ENCODE data around the gene TRMT44.

Gene TRMT44

DNA sequence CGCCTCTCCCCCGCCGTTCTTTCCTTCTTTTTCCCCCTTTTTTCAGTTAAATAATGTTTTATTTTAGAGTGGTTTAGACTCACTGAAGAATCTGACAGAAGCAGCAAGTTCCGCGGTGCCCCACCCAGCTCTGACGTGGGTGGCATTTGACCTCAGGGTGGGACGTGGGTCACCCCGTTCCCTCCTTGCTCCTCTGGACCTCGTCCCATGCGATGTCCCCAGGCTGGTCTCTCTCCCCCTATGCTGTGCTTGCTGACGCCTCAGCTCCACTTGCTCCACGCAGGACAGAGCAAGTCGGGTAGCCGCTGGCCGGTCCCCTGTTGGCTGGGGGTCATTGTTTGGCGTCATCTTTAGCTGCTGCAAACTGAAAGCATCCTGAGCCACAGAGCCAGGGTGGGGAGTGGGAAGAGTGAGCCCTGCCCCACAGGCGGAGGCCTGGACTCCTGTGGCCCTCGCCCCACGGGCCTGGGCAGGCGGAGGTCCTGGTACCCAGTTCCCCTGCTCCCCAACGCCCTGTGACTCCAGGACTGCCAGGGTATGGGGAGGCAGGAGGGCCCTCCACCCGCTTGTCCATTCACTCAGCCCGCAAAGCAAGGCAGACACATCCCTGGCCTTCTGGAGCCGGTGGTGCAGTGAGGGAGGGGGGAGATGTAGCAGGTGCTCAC is 30.8 kb downstream of the TRMT44 start:
- no peaks in the 10 kb centered on the region for H3K4me1 Mint-ChIP-seq (ENCODE audit: low read depth in 2 of 2)
- no peak overlapping the region for H3K27ac Mint-ChIP-seq
- no peak overlapping the region for H3K4me3 Mint-ChIP-seq
- H3K36me3 Mint-ChIP-seq (ENCODE audit: insufficient read depth): peaks cover 16% of the 10 kb centered on the region
- H3K9me3 Mint-ChIP-seq: no peaks in the 10 kb centered on the region
- ATAC-seq (replicated peaks) (no peak), DNase-seq (no peak)
- no peaks in the 10 kb centered on the region for H3K27me3 Mint-ChIP-seq

GRCh38 chr4:8472158-8472688 is 31.6 kb downstream of the TRMT44 start:
- H3K4me3 Mint-ChIP-seq: no peak overlapping the region
- no peaks in the 10 kb centered on the region for H3K4me1 Mint-ChIP-seq (ENCODE audit: low read depth in 2 of 2)
- DNase-seq (no peak), ATAC-seq (replicated peaks) (no peak)
- peaks cover 18% of the 10 kb centered on the region for H3K36me3 Mint-ChIP-seq (ENCODE audit: insufficient read depth)
- no peaks in the 10 kb centered on the region for H3K9me3 Mint-ChIP-seq
- H3K27ac Mint-ChIP-seq: peak overlapping the region; percentile 1 to 12
- H3K27me3 Mint-ChIP-seq: no peaks in the 10 kb centered on the region

- ATAC-seq (replicated peaks): no peak
- Mint-ChIP-seq H3K4me3 (no peak overlapping the region), H3K4me1 (ENCODE audit: low read depth in 2 of 2) (no peaks in the 10 kb centered on the region), H3K36me3 (ENCODE audit: insufficient read depth) (peaks cover 17% of the 10 kb centered on the region), H3K27me3 (no peaks in the 10 kb centered on the region), H3K9me3 (no peaks in the 10 kb centered on the region), H3K27ac (peak overlapping the region in 1 of 2 donors; percentile 1)
- no peak for DNase-seq
Measured at GRCh38 chr4:8472689-8473197, 32.2 kb downstream of the TRMT44 start.

DNA sequence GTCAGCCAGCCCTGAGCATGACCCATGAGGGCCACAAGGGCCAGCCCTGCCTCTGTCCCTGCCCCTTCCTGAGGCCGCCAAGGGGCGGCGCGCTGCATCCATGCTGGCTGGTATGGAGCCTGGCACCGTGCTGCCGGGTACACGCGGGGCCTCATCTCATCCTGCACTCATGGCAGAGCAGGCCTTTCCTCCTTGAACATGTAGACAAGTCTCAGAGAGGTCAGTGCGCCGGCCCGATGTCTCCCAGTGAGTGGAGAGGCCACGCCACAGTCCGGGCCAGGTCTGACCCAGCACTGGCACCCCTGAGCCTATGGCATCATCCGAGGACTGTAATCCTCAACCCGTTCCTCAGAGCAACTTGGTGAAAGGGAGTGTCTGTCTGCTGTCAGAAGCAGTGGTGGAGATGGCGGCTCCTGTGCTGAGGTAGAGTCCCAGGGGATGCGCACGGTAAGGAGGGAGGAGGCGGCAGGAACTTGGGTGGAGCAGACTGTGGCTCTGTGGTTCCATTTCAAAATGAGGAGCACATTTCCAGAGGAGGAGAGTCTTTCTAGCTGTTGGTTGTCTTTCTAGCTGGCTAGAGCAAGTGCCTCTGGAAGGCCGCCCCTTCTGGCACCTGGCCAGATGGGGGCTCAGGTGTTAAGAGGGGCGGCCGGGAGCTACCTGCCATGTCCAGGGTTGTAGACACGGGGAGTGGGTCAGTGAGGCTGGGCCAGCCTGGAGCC is 32.8 kb downstream of the TRMT44 start:
- H3K4me1 Mint-ChIP-seq (ENCODE audit: low read depth in 2 of 2): no peaks in the 10 kb centered on the region
- no peak for ATAC-seq (replicated peaks)
- peak overlapping the region in 1 of 2 donors; percentile 14 for H3K27ac Mint-ChIP-seq
- DNase-seq: no peak
- H3K36me3 Mint-ChIP-seq (ENCODE audit: insufficient read depth): peaks cover 14% of the 10 kb centered on the region
- H3K9me3 Mint-ChIP-seq: no peaks in the 10 kb centered on the region
- H3K27me3 Mint-ChIP-seq: no peaks in the 10 kb centered on the region
- no peak overlapping the region for H3K4me3 Mint-ChIP-seq

GRCh38 chr4:8473920-8474590 is 33.5 kb downstream of the TRMT44 start:
- Mint-ChIP-seq H3K4me3 (no peak overlapping the region), H3K27ac (no peak overlapping the region), H3K27me3 (no peaks in the 10 kb centered on the region), H3K4me1 (ENCODE audit: low read depth in 2 of 2) (peaks cover 0 to under 1% of the 10 kb centered on the region in 2 donors), H3K36me3 (ENCODE audit: insufficient read depth) (peaks cover 11% of the 10 kb centered on the region), H3K9me3 (no peaks in the 10 kb centered on the region)
- DNase-seq (no peak), ATAC-seq (replicated peaks) (no peak)

- no peak overlapping the region for H3K27ac Mint-ChIP-seq
- no peaks in the 10 kb centered on the region for H3K9me3 Mint-ChIP-seq
- H3K27me3 Mint-ChIP-seq: no peaks in the 10 kb centered on the region
- no peak for DNase-seq
- ATAC-seq (replicated peaks): no peak
- no peak overlapping the region for H3K4me3 Mint-ChIP-seq
- peaks cover 0 to 4% of the 10 kb centered on the region in 2 donors for H3K4me1 Mint-ChIP-seq (ENCODE audit: low read depth in 2 of 2)
- H3K36me3 Mint-ChIP-seq (ENCODE audit: insufficient read depth): peaks cover 7% of the 10 kb centered on the region
Measured at GRCh38 chr4:8474856-8475255, 34.3 kb downstream of the TRMT44 start.

DNA sequence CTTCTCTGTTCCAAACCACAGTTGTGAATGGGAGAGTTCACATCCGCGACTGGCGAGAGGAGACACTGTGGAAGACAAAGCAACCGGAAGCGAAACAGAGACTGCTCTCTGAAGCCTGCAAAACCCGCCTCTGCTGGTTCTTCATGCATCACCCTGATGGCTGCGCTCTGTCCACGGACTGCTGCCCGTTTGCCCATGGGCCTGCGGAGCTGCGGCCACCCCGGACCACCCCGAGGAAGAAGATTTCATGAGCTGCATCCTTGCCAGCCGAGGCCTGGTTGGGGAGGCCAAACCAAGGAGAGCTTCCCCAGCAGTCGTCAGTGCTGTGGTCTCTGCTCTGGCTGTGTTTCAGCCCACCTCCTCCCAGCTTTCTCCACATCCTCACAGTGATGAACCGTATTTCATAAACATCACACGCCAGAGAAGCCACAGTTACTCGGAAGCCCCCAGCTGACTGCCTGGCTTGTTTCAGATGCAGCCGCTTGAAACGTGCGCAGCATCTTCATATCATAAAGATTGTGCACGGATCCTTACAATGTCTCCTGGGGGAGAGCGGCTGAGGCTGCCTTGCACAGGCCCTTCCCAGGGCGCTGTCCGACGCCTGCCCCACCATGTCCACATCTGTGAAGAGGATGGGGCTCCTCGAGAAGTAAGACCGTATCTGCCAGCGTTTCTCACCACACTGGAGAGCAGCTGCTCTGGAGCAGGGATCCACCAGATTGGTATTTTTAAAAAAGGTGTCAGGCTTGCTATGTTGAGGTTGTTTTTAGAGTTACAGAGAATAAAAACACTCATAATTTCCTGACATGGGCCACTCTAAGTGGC is 35.4 kb downstream of the TRMT44 start:
- Mint-ChIP-seq H3K4me1 (ENCODE audit: low read depth in 2 of 2) (peaks cover 0 to 4% of the 10 kb centered on the region in 2 donors), H3K9me3 (no peaks in the 10 kb centered on the region), H3K27me3 (no peaks in the 10 kb centered on the region), H3K27ac (no peak overlapping the region), H3K4me3 (no peak overlapping the region), H3K36me3 (ENCODE audit: insufficient read depth) (peaks cover 7% of the 10 kb centered on the region)
- DNase-seq (no peak), ATAC-seq (replicated peaks) (no peak)

- peaks cover 0 to 4% of the 10 kb centered on the region in 2 donors for H3K4me1 Mint-ChIP-seq (ENCODE audit: low read depth in 2 of 2)
- no peak for DNase-seq
- H3K27ac Mint-ChIP-seq: no peak overlapping the region
- no peaks in the 10 kb centered on the region for H3K27me3 Mint-ChIP-seq
- ATAC-seq (replicated peaks): no peak
- no peak overlapping the region for H3K4me3 Mint-ChIP-seq
- peaks cover 7% of the 10 kb centered on the region for H3K36me3 Mint-ChIP-seq (ENCODE audit: insufficient read depth)
- H3K9me3 Mint-ChIP-seq: no peaks in the 10 kb centered on the region
Measured at GRCh38 chr4:8477095-8477635, 36.6 kb downstream of the TRMT44 start.

DNA sequence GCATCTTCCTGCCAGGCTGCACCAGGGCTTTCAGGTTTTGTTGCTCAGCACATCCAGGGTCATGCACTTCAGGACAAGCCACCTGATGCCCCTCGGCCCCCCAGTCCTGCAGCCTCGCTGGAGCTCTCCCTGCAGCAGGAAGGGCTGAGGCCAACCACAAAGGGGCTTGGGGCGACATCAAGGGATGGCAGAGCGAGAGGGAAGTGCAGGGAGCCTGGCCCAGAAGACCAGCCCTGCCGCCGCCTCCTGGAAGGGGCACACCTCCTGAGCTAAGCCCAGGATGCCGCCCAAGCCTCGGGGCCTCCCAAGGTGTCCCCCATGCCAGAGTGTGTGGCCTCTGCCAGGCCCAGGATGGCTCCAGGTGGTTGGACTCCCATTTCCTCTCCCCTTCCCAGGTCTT is 37.1 kb downstream of the TRMT44 start:
- peaks cover 0 to 4% of the 10 kb centered on the region in 2 donors for H3K4me1 Mint-ChIP-seq (ENCODE audit: low read depth in 2 of 2)
- no peaks in the 10 kb centered on the region for H3K9me3 Mint-ChIP-seq
- no peak for DNase-seq
- H3K27ac Mint-ChIP-seq: no peak overlapping the region
- no peak for ATAC-seq (replicated peaks)
- no peak overlapping the region for H3K4me3 Mint-ChIP-seq
- H3K27me3 Mint-ChIP-seq: no peaks in the 10 kb centered on the region
- H3K36me3 Mint-ChIP-seq (ENCODE audit: insufficient read depth): peaks cover 7% of the 10 kb centered on the region

DNA sequence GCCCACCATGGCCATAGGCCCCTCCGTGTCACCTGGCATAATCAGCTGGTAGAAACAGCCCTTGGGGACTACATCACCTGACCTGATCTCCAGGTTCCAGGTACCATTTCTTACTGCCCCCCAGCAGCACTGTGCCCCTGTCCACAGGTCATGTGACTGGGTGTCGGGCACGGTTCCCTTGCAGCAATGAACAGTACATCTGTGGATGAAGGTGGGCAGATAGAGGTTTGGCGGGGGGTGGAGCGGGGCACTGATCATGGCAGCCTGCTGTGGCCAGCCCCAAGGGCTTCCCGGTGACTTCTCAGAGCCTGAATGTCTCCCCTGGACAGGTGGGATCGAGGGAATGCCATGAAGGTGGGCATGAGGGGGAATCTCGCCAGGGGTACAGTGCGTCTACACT is 37.8 kb downstream of the TRMT44 start:
- Mint-ChIP-seq H3K27me3 (no peaks in the 10 kb centered on the region), H3K4me1 (ENCODE audit: low read depth in 2 of 2) (peaks cover 0 to 4% of the 10 kb centered on the region in 2 donors), H3K27ac (peak overlapping the region in 1 of 2 donors; percentile 17), H3K4me3 (no peak overlapping the region), H3K36me3 (ENCODE audit: insufficient read depth) (peaks cover 7% of the 10 kb centered on the region), H3K9me3 (no peaks in the 10 kb centered on the region)
- DNase-seq (no peak), ATAC-seq (replicated peaks) (no peak)

GRCh38 chr4:8478801-8479744 is 38.5 kb downstream of the TRMT44 start:
- Mint-ChIP-seq H3K27ac (peak overlapping the region in 1 of 2 donors; percentile 17), H3K36me3 (ENCODE audit: insufficient read depth) (peaks cover 7% of the 10 kb centered on the region), H3K4me1 (ENCODE audit: low read depth in 2 of 2) (peaks cover 0 to 4% of the 10 kb centered on the region in 2 donors), H3K4me3 (no peak overlapping the region), H3K9me3 (no peaks in the 10 kb centered on the region), H3K27me3 (no peaks in the 10 kb centered on the region)
- DNase-seq (no peak), ATAC-seq (replicated peaks) (no peak)

DNA sequence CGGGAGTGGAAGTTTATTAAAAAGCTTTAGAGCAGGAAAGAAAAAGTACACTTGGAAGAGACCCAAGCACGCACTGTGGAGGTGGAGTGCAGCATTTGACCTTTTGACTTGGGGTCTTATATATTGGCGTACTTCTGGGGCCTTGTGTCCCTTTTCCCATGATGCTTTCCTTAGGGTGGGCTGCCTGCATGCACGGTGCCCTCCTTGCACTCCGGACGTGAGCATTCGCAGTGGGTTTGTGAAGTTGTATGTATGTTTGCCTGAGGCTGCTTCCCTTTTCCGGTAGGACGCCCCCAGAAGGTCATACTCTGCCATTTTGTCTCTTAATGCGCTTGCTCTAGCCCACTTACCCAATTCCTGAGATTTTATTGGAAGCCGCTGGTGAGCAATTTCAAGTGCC is 39.6 kb downstream of the TRMT44 start:
- ATAC-seq (replicated peaks): no peak
- Mint-ChIP-seq H3K27me3 (peaks cover 0 to 7% of the 10 kb centered on the region in 2 donors), H3K4me3 (no peak overlapping the region), H3K9me3 (no peaks in the 10 kb centered on the region), H3K27ac (no peak overlapping the region), H3K4me1 (ENCODE audit: low read depth in 2 of 2) (peaks cover 0 to 4% of the 10 kb centered on the region in 2 donors), H3K36me3 (ENCODE audit: insufficient read depth) (peaks cover 7% of the 10 kb centered on the region)
- DNase-seq: no peak
